Astrocyte of the cerebellum (primary cell): Measurements from ENCODE around the gene ATG2A.
A peak's percentile ranks its signal among the peaks of the same experiment; 100 is the strongest.

Experiments
- DNase-seq: peaks from one replicate; pipeline ENCODE4 v3.0.0-alpha.2; 2011; ENCODE audit warnings: low read depth
- H3K4me3 ChIP-seq: 2 replicates; pipeline ENCODE4 v1.5.1; 2011; ENCODE audit warnings: mild to moderate bottlenecking, low read depth, low read length, moderate library complexity
- CTCF ChIP-seq: IDR thresholded peaks from 2 replicates; pipeline ENCODE4 v1.5.1; 2012; ENCODE audit warnings: low read length, low read depth, moderate library complexity, mild to moderate bottlenecking; ENCODE audit errors: missing control alignments
- in situ Hi-C: cut with HindIII; loops from 2 replicates; pipeline ENCODE4 v1.10.0; 2017; ENCODE audit warnings: low sequenced_read_pairs

Gene ATG2A

GRCh38 chr11:64869571-64870175, 47.3 kb downstream of the ATG2A start:
- H3K4me3 ChIP-seq: no peak overlapping the region
- no peak for DNase-seq
- in situ Hi-C loops: loop anchor here (25.0 kb wide), 1 partner anchor 107 kb away; the partner anchor contains the start of gene PYGM
- TF ChIP-seq CTCF: peak; percentile 67

GRCh38 chr11:64868904-64869570, 48.0 kb downstream of the ATG2A start:
- DNase-seq: peak; percentile 70
- H3K4me3 ChIP-seq: no peak overlapping the region
- in situ Hi-C loops: loop anchor here (25.0 kb wide), 1 partner anchor 107 kb away; the partner anchor contains the start of gene PYGM
- no peak for TF ChIP-seq CTCF

- no peak overlapping the region for H3K4me3 ChIP-seq
- DNase-seq: no peak
- TF ChIP-seq CTCF: no peak
- in situ Hi-C loops: loop anchor here (25.0 kb wide), 1 partner anchor 106 kb away; the partner anchor contains the start of gene PYGM
Observed at GRCh38 chr11:64867748-64868462, 49.1 kb downstream of the ATG2A start.

GRCh38 chr11:64866173-64866491, 50.9 kb downstream of the ATG2A start:
- TF ChIP-seq CTCF: no peak
- no peak overlapping the region for H3K4me3 ChIP-seq
- no peak for DNase-seq
- in situ Hi-C loops: loop anchor here (25.0 kb wide), 1 partner anchor 104 kb away; the partner anchor contains the start of gene PYGM

- TF ChIP-seq CTCF: no peak
- in situ Hi-C loops: loop anchor here (25.0 kb wide), 1 partner anchor 103 kb away; the partner anchor contains the start of gene PYGM
- DNase-seq: peak; percentile 80
- H3K4me3 ChIP-seq: peak overlapping the region; percentile 6
Observed at GRCh38 chr11:64865286-64866172, 51.5 kb downstream of the ATG2A start.
